Hematopoietic multipotent progenitor cell treated with erythropoietin and hydrocortisone succinate and interleukin-3 and kit ligand, for 15 days (in vitro differentiated cells): ENCODE data around the gene FZD7.

Experiments
- DNase-seq: peaks from one replicate; pipeline ENCODE4 v3.0.0-alpha.2; 2015; ENCODE audit warnings: low spot score

Gene FZD7

GRCh38 chr2:202033317-202034248 lies at the start of gene FZD7:
Gene FZD7 (plus strand): TSS chr2:202033855. CDS start chr2:202034648, 793 bp downstream.
- peak; percentile 79 for DNase-seq

- DNase-seq = no peak
Measured at GRCh38 chr2:201984333-201984732, 49.3 kb upstream of the FZD7 start.

- no peak for DNase-seq
Measured at GRCh38 chr2:201984800-201985525, 48.7 kb upstream of the FZD7 start.

GRCh38 chr2:201985728-201986462 lies 47.8 kb upstream of the FZD7 start:
- DNase-seq = no peak

- DNase-seq = no peak
Measured at GRCh38 chr2:201986463-201986735, 47.3 kb upstream of the FZD7 start.

GRCh38 chr2:201987426-201987825 lies 46.2 kb upstream of the FZD7 start:
- no peak for DNase-seq

- DNase-seq = no peak
Measured at GRCh38 chr2:201990069-201990468, 43.6 kb upstream of the FZD7 start.

GRCh38 chr2:201992960-201993359 lies 40.7 kb upstream of the FZD7 start:
- no peak for DNase-seq

GRCh38 chr2:201994973-201995638 lies 38.5 kb upstream of the FZD7 start:
- no peak for DNase-seq

GRCh38 chr2:201996006-201996405 lies 37.6 kb upstream of the FZD7 start:
- DNase-seq = no peak

GRCh38 chr2:201996679-201997314 lies 36.9 kb upstream of the FZD7 start:
- DNase-seq = no peak

- no peak for DNase-seq
Measured at GRCh38 chr2:201999279-201999678, 34.4 kb upstream of the FZD7 start.

- no peak for DNase-seq
Measured at GRCh38 chr2:202001826-202002225, 31.8 kb upstream of the FZD7 start.

- DNase-seq = no peak
Measured at GRCh38 chr2:202002381-202002780, 31.3 kb upstream of the FZD7 start.

- no peak for DNase-seq
Measured at GRCh38 chr2:202005272-202005887, 28.3 kb upstream of the FZD7 start.

GRCh38 chr2:202006301-202006700 lies 27.4 kb upstream of the FZD7 start:
- no peak for DNase-seq

- DNase-seq = no peak
Measured at GRCh38 chr2:202007015-202007982, 26.4 kb upstream of the FZD7 start.

- DNase-seq = no peak
Measured at GRCh38 chr2:202007983-202008354, 25.7 kb upstream of the FZD7 start.

- DNase-seq = no peak
Measured at GRCh38 chr2:202009019-202009481, 24.6 kb upstream of the FZD7 start.

- no peak for DNase-seq
Measured at GRCh38 chr2:202009581-202009980, 24.1 kb upstream of the FZD7 start.
